AG10803 (cell line): ENCODE measurements around the gene IGBP1.
"Not testable (repeated sequence)": the region's sequence is repeated elsewhere in the genome, so short reads cannot be mapped to it uniquely, and the experiment has no call there.

Experiments
- DNase-seq: peaks from one replicate; pipeline ENCODE4 v3.0.0; 2010; ENCODE audit warnings: low read depth
- H3K4me3 ChIP-seq: 2 replicates; pipeline ENCODE4 v1.5.1; 2011; ENCODE audit warnings: mild to moderate bottlenecking, low read length, control low read depth
- TF ChIP-seq, protein P1 (sequence below): conservative IDR thresholded peaks from 2 replicates; pipeline ENCODE4 v1.5.1; 2011; ENCODE audit warnings: mild to moderate bottlenecking, low read length, control low read depth, inconsistent platforms

IGBP1 gene

DNA sequence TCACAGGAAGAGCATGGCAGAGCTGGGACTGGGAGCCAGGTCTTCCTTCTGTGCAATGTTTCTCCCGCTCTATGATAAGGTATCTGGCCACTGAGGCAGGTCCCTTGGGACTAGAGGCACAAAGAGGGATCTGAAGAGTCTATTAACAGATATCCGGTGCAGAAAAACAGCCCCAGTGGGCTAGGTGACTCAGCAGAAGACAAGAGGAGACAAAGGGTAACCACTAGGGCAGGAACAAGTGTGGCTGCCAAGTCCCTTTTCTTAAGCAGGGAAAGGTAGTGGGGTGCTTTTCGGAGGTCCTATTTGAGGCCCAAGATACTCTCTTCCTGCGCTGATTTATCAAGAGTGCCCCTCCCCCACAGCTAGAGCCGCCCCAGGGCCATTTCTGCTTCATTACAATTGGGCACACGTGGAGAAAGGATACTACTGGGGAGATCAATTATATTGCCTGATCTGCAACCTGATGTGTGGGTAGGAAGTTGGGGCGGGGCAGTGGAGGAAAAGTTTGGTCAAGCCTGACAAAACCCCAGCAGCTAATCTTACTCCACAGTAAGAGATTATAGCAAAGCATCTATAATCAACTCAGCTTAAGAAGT, 43.8 kb downstream of the IGBP1 start, which contains the start of gene DGAT2L6:
TSS of gene DGAT2L6 (plus strand) at position 546 of the 596 bp plus-strand sequence. CDS start 100 bp downstream, outside the sequence.
- no peak within 1 kb of the TSS for H3K4me3 ChIP-seq
- TF ChIP-seq, protein P1, sequence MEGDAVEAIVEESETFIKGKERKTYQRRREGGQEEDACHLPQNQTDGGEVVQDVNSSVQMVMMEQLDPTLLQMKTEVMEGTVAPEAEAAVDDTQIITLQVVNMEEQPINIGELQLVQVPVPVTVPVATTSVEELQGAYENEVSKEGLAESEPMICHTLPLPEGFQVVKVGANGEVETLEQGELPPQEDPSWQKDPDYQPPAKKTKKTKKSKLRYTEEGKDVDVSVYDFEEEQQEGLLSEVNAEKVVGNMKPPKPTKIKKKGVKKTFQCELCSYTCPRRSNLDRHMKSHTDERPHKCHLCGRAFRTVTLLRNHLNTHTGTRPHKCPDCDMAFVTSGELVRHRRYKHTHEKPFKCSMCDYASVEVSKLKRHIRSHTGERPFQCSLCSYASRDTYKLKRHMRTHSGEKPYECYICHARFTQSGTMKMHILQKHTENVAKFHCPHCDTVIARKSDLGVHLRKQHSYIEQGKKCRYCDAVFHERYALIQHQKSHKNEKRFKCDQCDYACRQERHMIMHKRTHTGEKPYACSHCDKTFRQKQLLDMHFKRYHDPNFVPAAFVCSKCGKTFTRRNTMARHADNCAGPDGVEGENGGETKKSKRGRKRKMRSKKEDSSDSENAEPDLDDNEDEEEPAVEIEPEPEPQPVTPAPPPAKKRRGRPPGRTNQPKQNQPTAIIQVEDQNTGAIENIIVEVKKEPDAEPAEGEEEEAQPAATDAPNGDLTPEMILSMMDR: no peak
- DNase-seq: no peak

GRCh38 chrX:70183091-70183490, 49.8 kb downstream of the IGBP1 start:
- DNase-seq: no peak
- TF ChIP-seq, protein P1: no peak
- H3K4me3 ChIP-seq: no peak overlapping the region

DNA sequence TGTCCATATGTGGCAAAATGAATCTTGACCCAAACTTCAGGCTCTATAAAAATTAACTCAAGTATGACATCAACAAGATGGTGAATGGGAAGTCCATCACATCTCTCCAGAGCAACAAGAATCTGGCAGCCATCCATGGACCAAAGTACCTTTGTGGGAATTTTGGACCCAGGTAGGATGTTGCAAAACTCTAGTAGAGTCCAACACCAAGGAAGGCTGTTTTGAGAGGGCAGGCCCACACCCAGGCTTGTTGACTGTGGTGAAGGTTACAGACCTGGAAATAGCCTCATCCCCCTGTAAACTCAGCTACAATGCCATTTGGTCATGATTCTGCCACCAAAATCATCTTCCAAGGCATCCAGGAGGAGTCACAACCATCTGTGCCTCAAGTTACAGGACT, 57.0 kb downstream of the IGBP1 start:
- TF ChIP-seq, protein P1: no peak
- no peak for DNase-seq
- no peak overlapping the region for H3K4me3 ChIP-seq

GRCh38 chrX:70196961-70197720, 63.9 kb downstream of the IGBP1 start:
- DNase-seq: peak; percentile 36
- TF ChIP-seq, protein P1: peak; percentile 70
- H3K4me3 ChIP-seq: no peak overlapping the region

GRCh38 chrX:70201732-70202131, 68.5 kb downstream of the IGBP1 start:
- TF ChIP-seq, protein P1: no peak
- no peak overlapping the region for H3K4me3 ChIP-seq
- DNase-seq: no peak

- TF ChIP-seq, protein P1: no peak
- H3K4me3 ChIP-seq: no peak overlapping the region
Observed at GRCh38 chrX:70208479-70208878, 75.2 kb downstream of the IGBP1 start.

DNA sequence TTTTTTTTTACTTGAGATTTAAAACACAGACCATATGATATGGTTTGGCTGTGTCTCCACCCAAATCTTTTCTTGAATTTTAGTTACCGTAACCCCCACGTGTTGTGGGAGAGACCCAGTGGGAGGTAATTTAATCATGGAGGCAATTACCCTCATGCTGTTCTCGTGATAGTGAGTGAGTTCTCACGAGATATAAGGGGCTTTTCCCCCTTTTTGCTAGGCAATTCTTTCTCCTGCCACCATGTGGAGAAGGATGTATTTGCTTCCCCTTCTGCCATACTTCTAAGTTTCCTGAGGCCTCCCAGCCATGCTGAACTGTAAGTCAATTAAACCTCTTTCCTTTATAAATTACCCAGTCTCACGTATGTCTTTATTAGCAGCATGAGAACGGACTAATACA, 76.3 kb downstream of the IGBP1 start:
- not testable (repeated sequence) for DNase-seq, H3K4me3 ChIP-seq

More at GRCh38 chrX:70208479-70208878, 75.2 kb downstream of the IGBP1 start:
- peak; percentile 6 for DNase-seq
